HG02884 (cell line): Measurements from ENCODE around the gene KIRREL2.

Experiments
- ATAC-seq: cut with Tn5 transposase; IDR thresholded peaks from one replicate; pipeline ENCODE4 v1.9.1; 2021; ENCODE audit warnings: mild to moderate bottlenecking, moderate library complexity; ENCODE audit not compliant: unreplicated experiment

Gene KIRREL2

DNA sequence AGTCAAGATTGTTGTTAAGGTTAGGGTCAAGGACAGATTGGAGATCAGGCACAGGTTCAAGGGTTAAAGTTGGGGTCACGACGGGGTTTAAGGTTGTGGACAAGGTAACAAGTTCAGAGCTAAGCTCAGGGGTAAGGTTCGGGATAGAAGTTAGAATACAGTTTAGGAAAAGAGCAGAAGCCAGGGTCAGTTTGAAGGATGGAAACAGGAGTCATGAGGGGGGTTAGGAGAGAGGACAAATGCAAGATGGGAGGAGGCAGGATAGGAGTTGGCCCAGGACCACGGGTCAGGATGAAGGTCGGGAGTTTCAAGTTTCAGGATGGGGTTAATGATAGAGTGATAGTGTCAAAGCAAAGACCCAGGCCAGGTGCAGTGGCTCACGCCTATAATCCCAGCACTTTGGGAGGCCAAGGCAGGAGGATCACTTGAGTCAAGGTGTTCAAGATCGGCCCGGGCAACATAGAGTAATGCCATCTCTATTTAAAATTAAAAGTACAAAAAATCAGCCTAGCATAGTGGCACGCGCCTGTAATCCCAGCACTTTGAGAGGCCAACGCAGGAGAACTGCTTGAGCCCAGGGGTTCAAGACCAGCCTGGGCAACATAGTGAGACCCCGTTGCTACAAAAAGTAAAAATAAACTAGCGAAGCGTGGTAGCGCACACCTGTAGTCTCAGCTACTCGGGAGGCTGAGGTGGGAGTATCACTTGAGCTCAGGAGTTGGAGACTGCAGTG is 12.1 kb upstream of the KIRREL2 start:
- no peak for ATAC-seq

DNA sequence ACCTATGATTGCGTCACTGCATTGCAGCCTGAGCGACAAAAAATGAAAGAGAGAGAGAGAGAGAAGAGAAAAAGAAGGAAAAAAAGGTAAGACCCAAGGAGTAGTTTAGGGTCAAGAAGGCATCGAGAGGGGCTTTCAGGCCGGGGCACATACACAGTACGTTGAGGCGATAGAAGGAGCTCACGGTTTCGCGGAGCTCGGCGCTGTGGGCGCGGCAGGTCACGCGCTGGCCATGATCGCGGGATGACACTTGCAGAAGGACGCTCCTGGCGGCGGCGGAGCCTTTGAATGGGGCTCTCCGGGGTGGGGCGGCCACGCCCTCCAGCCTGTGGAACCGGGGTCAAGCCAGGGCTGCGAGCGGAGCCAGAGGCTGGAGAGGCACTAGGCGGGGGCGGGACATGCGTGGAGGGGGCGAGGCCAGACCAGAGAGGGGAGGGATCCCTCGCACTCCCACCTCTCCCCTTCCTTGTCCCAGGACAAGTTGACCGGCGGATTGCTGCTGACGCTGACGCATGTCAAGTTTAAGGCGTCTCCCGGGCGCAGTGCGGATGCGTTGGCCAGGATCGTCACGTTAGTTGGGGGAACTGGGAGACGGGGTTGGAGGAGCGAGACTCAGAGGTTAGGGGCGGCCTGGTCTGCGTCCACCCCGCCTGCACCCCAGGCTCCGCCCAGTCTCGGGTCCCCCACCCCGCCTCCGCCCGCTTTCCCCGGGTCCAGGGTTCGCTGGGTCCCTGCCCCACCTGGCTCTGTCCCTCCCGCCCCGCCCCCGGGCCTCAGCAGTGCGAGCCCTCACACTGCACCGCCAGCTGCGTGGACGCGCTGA is 11.3 kb upstream of the KIRREL2 start:
- ATAC-seq, result no peak

DNA sequence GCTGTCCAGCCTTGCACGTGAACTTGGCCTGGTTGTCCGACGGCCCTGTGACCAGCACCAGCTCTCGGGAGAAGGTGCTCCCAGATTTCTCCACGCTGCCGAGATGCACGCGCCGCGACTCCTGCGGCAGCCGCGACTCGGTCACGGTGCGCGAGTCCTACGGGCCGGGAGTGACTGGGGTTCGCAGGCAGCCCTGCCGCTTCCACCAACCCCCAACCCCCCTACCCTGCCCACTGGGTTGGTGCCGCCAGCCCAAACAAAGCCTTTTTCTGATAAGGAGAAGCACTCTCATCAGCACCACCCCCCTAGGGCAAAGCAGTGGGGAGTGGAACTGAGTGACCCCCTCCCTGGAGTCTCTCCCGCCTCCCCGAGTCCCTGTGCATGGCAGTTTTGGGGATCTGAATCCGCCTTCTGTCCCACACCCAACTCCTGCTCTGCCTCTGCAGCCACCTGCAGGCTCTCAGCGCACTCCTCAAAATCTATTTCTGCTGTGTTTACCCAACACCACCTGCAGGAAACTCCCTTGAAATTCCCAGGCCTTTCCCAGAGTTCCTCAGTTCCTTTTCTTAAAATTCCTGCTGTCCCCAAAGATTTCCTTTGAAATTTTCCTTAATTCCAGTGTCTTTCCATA is 10.6 kb upstream of the KIRREL2 start:
- ATAC-seq, result no peak

DNA sequence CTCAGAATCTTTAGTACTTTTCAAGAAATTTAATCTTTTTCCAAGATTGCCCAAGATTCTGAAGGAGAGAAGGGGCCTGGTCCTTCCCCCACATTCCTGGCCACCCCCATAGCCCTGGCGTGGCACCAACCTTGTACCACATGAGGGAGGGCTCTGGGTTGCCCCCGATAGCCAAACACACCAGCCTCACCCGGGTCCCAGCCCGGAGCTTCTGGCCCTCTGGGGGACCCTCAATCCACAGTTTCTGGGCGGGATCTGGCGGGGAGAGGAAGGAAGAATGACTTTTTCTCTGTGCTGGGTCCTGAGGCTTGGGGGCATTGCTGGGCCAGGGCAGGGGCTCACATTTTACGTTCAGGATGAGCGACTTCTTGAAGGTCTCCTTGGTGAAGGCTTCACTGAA is 8.8 kb upstream of the KIRREL2 start:
- no peak for ATAC-seq

DNA sequence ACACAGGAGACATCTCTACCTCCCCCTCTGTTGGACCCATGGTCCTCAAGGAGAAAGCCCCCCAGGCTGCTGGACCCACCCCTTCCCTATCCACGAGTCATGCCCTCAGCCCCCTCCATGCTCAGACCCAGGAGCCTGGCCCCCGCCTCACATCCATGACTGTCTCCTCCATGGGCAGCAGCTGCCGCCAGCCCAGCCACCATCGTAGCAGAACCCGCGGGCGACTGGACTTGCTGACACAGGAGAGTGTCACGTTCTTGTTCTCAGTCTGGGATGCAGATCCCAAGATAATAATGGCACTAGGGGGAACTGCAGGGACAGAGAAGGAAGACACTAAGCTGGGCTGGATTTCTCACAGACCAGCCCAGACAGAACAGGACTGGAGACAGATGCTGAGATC is 8.2 kb upstream of the KIRREL2 start:
- no peak for ATAC-seq

DNA sequence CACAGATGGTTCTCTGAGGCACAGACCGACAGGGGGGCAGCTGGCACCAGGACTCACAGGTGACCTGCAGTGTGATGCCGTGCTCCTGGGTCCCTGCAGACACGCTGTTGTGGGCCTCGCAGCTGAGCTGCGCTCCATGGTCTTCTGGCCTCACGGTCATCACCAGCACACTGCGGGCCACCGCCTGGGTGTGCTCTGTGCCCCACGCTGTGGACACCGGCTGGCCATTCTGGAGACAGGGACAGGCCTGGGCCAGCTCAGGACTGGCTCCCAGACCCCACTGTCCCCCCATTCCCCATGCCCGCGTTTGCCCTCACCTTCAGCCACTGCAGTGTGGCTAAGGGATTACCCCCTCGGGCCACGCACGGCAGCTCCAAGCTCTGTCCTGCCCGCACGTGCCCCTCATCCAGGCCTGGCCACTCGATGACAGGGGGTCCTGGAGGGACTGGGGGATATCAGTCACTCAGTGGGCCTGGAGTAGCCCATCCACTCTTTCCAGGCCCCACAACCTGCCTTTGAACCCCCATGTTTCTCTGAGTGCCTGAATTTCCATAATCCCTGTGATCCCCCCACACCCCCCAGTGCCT is 7.7 kb upstream of the KIRREL2 start:
- no peak for ATAC-seq

DNA sequence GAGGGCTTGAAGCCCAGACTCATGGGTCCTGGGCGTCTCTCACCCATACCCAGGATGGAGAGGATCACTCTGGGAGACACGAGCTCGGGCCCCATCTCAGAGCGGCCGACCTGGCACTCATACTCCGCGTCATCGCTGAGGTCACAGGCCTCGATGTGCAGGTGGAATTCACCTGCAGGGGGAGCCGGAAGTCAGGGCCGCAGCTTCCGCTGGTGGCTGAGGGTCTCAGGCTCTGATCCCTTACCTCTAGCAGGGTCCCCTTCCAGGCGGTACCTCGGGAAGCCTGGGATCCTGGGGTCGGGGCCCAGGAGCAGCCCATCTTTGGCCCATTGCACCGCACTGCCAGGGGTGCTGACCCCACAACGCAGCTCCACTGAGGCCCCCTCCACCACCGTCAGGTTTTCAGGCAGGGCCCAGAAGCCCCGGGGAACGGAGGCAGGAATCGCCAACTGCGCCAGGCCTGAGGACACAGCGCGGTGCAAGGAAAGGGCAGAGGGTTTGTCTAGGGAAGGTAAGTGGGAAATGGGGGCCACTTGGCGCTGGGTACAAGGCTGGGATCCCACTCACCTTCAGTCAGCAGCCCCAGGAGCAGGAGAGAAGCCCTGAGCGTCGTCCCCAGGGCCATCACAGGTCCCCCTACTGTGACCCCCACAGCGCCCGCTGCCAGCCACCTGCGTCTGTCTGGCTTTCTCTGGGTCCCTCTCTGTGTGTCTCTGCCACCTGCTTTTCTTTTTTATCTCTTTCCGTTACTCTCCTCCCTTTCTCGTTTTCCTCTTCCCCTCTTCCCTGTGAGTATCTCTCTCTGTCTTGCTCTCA is 5.3 kb upstream of the KIRREL2 start:
- no peak for ATAC-seq

DNA sequence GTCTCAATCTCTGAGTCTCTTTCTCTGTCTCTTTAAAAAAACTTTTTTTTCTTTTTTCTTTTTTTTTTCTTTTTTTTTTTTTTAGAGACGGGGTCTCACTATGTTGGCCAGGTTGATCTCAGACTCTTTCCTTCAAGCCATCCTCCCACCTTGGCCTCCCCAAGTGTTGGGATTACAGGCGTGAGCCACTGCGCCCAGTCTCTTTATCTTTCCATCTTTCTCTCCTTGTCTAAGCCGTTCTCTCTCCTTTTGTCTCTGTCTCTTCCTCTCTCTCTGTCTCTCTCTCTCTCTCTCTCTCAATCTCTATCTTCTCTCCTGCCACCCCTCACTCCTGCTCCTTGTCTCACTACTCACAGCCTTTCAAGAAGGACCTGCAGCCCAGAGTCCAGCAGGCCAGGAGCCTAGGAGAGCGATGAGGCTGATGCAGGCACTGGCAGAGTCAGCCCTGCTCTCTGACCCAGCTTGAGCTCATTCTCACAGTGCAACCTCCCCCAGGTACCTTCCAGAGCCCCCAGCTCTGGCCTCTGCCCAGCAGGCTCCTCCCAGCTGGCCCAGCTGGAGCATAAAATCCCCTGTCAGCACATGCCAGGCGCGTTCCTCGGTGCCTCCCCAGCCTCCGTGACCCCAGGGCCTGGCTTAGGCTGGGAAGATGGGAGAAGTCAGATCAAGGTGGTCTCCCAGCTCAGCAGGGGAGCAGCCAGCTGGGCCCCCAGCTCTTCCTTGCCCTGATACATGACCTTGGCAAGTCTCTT is 4.5 kb upstream of the KIRREL2 start, which contains the start of gene NPHS1:
Gene NPHS1 (minus strand): TSS at position 476 of the 752 bp plus-strand sequence. CDS start 667 bp downstream, outside the sequence.
- ATAC-seq, result no peak

DNA sequence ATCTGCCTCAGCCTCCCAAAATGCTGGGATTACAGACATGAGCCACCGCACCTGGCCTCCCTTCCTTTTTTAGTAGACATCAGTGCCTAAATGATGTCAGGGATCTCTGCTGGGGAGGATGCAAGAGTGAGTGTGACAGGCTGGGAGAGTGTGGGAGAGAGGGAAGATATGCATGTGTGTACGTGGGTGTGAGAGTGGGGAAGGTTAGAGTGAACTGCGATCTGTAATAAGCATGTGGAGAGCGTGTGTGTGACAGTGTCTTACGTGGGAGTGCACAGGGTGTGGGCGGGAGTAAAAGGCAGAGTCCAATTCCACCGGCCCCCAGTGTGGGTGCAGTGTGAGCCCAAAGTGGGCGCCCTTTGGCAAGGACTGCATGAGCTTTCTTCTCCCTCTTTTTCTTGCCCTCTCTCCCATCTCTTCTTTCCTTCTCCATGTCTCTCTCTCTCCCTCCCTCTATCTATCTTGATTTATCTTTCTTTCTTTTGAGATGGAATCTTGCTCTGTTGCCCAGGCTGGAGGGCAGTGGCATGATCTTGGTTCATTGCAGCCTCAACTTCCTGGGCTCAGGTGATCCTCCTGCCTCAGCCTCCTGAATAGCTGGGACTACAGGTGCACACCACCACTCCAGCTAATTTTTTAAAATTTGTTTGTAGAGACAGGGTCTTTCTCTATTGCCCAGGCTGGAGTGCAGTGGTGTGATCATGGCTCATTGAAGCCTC is 3.5 kb upstream of the KIRREL2 start:
- no peak for ATAC-seq

DNA sequence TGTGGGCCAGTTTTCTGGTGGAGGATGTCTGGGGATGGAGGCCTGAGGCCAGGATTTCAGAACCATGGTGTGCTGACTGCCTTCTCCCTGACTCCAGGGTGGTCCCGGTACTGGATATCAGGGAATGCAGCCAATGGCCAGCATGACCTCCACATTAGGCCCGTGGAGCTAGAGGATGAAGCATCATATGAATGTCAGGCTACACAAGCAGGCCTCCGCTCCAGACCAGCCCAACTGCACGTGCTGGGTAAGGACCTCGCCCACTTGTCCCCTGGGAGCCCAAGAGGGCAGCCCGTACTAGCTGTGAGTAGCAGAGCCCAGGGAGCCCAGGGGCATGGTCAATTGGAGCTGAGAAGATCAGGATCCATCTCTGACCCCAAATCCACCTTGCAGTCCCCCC is 1.6 kb downstream of the KIRREL2 start:
- no peak for ATAC-seq

DNA sequence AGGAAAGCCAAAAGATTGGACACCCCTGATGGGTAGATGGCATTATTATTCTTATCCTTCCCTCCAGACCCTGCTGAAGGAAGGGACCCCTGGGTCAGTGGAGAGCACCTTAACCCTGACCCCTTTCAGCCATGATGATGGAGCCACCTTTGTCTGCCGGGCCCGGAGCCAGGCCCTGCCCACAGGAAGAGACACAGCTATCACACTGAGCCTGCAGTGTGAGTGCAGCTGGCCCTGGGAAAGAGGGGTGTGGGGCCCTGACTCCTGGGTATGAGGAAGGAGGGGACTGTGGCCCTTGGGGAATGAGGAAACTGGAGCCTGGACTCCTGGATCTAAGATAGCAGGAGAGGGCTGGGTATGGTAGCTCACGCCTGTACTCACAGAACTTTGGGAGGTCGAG is 2.7 kb downstream of the KIRREL2 start:
- no peak for ATAC-seq

DNA sequence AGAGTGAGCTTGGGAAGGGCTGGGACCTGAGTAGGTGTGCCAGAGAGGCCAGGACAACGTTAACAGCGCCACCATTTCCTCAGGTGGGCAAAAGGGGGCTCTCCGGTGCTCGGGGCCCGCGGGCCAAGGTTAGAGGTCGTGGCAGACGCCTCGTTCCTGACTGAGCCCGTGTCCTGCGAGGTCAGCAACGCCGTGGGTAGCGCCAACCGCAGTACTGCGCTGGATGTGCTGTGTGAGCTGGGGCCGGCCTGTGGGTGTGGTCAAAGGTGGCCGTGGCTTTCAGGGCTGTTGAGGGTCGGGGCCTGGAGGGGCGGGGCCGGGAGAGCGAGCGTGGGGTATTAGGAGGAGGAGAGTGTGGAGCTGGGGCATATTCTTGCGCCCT is 3.7 kb downstream of the KIRREL2 start:
- ATAC-seq, result no peak

DNA sequence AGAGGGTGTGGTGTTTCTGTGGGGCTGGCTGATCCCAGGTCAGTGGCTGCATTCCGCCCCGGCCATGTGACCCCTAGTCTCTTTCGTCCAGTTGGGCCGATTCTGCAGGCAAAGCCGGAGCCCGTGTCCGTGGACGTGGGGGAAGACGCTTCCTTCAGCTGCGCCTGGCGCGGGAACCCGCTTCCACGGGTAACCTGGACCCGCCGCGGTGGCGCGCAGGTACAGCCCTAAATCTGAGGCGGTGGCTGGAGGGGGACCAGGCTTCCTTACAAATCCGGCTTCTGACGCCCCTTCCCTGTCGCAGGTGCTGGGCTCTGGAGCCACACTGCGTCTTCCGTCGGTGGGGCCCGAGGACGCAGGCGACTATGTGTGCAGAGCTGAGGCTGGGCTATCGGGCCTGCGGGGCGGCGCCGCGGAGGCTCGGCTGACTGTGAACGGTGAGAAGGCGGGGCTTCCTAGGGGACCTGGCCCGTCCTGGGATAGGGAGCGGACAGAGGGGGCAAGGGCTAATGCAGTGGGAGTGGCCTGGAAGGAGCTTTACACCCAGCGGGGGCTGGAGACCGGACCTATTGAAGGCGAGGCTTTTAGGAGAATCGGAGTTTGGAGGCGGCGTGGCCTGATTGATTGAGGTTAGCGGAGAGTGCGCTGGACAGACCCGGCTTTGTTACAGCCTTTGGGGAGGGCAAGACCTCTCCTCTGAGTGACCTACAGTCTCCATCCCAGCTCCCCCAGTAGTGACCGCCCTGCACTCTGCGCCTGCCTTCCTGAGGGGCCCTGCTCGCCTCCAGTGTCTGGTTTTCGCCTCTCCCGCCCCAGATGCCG is 4.3 kb downstream of the KIRREL2 start:
- ATAC-seq, result no peak

DNA sequence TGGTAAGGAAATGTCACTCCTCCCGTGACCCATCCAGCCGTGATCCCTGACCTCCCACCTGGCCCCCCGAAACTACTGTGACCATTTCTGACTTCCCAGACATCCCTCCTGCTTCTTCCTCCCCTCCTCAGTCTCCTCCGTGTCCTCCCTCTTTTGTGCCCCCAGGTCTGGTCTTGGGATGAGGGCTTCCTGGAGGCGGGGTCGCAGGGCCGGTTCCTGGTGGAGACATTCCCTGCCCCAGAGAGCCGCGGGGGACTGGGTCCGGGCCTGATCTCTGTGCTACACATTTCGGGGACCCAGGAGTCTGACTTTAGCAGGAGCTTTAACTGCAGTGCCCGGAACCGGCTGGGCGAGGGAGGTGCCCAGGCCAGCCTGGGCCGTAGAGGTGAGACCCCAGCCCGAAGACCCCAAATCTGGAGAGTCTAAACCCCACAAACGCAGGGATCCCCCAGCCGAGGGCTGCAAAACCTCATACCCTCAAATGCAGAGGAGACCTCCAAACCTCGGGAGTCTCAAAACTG is 5.0 kb downstream of the KIRREL2 start:
- ATAC-seq, result no peak

DNA sequence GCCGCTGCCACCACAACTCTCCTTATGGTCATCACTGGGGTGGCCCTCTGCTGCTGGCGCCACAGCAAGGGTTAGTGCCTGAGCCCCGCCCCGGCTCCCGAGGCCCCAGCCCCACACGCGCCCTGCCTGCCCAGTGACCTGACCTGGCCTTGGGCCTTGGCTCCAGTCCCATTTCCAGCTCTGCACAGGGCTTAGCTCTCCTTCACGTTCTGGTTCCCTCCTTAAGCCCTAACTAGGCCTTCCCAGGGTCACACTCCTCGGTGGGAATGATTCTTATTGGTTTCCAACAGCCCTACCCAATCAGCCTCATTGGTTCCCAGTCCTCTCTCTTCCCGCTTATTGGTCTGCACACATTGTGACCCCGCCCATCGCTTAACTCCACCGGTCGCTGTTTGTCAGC is 5.8 kb downstream of the KIRREL2 start:
- no peak for ATAC-seq

DNA sequence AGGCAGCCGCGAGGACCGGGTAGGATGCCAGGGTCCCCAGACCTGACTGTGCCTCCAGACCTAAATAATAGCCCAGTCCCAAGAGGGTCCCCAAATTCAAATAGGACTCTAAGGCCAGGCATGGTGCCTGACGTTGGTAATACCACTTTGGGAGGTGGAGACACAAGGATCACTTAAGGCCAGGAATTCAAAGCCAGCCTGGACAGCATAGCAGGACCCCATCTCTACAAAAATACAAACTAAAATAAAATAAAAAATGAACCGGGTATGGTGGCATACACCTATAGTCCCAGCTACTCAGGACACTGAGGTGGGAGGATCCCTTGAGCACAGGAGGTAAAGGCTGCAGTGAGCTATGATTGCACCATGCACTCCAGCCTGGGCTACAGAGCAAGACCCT is 6.3 kb downstream of the KIRREL2 start:
- no peak for ATAC-seq

DNA sequence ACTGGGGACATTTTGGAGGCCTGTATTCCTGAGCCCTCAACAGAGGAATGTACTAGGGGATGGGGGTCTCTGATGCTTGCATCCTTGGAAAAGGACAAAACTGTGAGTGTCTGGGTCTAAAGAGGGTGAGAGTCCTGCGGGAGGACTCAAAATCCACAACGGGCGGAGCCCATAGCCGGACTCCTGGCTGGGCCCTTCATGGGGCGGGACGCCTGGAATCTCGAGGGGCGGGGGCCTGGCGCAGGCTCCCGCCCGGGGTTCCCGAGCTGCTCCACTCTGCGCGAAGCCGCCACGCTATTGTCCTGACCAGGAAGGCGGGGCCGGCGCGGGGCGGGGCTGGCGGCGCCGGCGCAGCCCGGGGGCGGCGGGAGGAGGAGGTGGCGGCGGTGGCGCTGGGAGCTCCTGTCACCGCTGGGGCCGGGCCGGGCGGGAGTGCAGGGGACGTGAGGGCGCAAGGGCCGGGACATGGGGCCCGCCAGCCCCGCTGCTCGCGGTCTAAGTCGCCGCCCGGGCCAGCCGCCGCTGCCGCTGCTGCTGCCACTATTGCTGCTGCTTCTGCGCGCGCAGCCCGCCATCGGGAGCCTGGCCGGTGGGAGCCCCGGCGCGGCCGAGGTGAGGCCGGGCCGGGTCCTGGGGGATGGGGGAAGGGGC is 11.6 kb downstream of the KIRREL2 start, which contains the start of gene APLP1:
Gene APLP1 (plus strand): TSS at position 403 of the 651 bp plus-strand sequence. CDS start 63 bp downstream, at position 466.
- ATAC-seq, result no peak
